Stimulated activated CD8-positive, alpha-beta memory T cell treated with anti-CD3 and anti-CD28 coated beads, Interleukin-15, amount 100 ng/mL, for 4 hours (primary cell): ENCODE measurements around the gene RFX5.
"Not testable (repeated sequence)": the region's sequence is repeated elsewhere in the genome, so short reads cannot be mapped to it uniquely, and the experiment has no call there.

ENCODE experiments used
- DNase-seq, 2 donors: peaks; one replicate each; pipeline ENCODE4 v3.0.0-alpha.2; 2020; ENCODE audit warnings: low read depth in 2 of 2

The RFX5 gene

DNA sequence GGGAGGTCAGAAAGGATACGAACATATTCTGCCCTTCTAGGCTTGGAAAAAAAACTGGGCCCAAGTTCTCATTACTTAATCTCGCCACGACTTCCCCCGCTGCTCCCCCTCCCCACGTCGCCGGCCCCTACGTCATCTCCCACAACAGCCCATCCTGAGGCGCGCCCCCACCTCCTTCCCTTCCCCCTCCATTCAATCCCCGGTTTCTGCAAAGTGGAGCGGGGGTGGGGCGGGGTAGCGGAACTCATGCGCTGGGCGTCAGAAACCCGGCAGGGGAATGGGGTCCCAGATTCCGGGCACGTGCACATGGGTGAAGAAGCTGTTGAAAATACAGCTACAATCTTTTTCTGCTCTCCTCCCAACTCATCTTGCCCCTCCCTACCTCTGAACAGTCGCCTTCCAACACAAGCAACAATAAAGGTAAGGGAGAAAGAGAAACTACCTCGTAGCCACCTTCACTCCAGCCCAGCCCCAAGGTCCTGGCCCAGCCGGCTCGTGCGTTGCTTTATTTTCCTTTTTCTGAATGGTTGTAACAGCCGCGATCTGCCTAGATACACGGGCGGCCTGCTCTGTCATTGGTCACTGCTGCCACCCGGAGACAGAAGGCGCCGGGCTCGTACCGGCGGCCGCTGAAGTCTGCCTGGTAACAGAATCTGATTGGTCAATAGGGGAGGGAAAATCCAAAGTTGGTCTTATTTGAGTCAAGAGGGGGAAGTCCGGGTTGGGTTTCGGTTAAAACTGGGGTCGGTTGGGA lies at the start of gene RFX5:
Gene RFX5, minus strand, starts transcription at position 484 of the 754 bp plus-strand sequence. CDS start 932 bp downstream, outside the sequence.
- peak; percentile 85 to 90 for DNase-seq

DNA sequence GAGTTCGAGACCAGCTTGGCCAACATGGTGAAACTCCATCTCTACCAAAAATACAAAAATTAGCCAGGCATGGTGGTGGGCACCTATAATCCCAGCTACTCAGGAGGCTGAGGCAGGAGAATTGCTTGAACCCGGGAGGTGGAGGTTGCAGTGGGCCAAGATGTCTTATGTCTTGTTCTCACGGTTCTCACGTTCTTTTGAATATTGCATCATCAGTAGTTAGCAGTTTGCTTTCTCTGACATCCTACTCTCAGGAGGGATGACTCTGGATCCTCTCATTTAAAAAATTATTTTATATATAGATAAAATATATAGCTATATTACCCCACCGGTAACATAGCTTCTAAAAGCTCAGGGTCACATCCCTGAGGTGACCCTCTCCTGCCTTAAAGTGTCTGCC lies 49.2 kb upstream of the RFX5 start:
- not testable (repeated sequence) for DNase-seq

DNA sequence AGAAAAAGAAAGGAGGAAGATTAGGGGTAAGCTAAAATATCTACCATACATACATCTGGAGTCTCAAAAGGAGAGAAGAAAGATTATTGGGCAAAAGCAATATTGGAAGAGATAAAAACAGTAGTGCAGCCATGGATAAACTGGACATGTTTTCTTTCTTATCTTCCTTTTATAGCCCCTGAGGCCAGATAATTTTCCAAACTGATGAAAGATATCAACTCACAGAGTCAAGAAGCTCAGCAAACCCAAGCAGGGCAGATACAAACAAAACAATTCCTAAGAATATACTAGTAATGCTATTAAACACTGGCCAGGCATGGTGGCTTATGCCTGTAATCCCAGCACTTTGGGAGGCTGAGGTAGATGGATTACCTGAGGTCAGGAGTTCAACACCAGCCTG lies 46.5 kb upstream of the RFX5 start:
- no peak for DNase-seq

DNA sequence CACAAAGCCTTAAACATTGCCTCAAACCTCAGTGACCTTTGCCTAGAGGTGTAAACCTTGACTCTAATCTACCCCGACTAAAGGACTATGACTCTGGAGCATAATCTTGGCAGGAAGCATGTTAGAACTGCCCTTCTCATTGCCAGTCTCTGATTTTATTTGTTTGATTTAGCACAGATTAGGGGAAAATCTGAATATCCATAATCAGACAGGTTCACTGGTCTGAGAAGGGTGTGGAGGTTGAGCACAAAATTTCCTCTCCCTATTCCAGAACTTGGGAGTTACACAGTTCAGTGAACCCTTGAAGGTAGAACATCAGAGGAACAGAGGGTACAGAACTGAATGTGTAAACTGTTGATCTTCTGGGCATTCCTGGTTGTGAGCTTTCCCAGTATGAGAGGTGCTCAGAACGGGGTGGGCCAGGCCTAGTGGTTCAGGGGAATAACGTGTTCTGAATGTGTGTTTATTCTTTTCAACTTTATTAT lies 44.1 kb upstream of the RFX5 start:
- no peak for DNase-seq

DNA sequence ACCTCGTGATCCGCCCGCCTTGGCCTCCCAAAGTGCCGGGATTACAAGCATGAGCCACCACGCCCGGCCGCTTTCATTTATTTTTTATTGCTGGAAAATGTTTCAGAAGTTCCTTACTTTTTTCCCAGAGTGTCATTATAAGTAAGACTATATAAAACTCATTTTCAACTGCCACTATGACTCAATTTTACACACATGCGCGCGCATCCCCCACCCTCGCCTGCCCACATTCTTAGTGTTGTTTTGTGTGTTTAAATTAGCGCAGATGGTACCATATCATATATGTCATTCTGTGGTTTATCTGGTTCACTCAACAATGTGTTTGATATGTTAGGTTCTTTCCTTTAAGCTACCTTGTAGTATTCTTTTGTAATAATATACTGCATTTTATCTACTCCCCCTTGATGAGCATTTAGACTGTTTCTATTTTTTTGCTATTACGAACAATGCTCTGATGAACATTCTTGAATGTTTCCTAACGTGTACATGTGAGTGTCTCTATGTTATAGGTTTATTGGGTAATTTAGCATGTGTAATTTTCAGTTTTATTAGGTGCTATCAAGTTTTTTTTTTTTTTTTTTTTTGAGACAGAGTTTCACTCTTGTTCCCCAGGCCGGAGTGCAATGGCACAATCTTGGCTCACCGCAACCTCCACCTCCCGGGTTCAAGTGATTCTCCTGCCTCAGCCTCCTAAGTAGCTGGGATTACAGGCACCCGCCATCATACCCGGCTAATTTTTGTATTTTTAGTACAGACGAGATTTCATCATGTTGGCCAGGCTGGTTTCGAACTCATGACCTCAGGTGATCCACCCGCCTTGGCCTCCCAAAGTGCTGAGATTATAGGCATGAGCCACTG lies 43.4 kb upstream of the RFX5 start:
- not testable (repeated sequence) for DNase-seq

DNA sequence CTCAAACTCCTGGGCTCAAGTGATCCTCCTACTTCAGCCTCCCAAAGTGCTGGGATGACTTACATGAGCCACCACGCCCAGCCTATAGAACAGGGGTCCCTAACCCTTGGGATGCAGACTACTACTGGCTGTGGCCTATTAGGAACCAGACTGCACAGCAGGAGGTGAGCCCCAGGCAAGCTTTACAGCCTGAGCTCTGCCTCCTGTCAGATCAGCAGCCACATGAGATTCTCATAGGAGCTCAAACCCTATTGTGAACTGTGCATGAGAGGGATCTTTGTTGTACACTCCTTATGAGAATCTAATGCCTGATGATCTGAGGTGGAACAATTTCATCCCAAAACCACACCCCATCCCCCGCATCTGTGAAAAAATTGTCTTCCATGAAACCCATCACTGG lies 39.0 kb upstream of the RFX5 start:
- DNase-seq: no peak

DNA sequence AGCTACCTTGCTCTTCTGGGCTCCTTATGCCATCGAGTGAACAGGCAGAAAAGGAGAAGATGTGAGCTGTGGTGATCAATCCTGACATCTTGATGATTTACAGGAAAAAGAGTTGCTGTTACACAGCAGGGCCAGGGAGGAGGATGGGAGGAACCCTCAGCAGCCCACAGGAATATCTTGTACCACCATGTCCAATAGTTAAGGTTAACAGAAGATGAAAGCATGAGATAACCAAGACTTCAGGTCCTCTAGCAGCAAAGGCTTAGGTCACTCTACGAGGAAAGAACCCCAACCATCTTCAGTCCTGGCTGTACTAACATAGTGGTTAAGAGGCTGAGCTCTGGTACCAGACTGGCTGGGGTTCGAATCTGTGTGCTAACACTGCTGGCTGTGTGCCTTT lies 37.5 kb upstream of the RFX5 start:
- no peak for DNase-seq

DNA sequence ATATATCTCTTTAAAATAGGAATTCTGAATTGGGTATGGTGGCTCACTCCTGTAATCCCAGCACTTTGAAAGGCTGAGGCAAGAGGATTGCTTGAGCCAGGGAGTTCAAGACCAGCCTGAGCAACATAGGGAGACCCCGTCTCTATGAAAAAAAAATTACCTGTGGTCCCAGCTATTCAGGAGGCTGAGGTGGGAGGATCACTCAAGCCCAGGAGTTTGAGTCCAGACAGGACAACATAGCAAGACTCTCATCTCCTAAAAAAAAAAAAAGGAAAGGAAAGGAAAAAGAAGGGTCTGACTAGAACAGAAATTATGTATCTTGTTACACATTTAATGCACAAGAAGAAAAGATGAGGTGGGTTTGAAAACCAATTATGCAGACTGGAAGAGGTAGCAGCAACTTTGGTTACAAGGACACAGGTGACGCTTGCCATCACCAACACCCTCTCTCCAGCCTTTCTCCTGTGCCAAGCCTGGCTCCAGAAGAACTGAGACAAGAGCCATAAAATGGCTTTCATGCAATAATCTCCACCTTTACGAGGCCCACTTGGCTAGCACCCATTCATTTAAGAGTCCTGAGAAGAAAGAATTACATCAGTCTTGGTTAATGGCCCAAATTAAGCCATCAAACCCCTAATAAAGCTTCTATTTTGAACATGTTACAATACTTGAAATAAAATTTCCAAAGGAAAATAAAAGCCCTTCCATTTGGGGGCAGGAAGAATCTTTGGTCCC lies 30.3 kb upstream of the RFX5 start:
- DNase-seq: no peak

DNA sequence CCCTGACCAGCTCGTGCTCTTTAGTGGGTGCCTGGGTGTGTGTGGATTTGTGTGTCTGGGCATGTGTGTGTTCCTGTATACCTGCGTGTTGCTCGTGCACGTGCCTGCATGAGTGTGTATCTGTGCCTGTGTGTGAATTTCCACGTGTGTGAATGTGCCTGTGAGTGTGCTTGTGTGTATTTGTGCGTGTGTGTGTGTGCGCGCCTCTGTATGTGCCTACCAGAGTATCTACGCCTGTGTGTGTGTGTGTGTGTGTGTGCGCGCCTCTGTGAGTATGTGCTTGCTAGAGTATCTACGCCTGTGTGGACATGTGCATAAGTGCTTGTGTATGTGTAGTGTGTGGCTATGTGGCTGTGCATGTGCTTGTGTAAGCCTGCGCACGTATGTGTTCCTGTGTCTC lies 26.1 kb upstream of the RFX5 start:
- DNase-seq: no peak

DNA sequence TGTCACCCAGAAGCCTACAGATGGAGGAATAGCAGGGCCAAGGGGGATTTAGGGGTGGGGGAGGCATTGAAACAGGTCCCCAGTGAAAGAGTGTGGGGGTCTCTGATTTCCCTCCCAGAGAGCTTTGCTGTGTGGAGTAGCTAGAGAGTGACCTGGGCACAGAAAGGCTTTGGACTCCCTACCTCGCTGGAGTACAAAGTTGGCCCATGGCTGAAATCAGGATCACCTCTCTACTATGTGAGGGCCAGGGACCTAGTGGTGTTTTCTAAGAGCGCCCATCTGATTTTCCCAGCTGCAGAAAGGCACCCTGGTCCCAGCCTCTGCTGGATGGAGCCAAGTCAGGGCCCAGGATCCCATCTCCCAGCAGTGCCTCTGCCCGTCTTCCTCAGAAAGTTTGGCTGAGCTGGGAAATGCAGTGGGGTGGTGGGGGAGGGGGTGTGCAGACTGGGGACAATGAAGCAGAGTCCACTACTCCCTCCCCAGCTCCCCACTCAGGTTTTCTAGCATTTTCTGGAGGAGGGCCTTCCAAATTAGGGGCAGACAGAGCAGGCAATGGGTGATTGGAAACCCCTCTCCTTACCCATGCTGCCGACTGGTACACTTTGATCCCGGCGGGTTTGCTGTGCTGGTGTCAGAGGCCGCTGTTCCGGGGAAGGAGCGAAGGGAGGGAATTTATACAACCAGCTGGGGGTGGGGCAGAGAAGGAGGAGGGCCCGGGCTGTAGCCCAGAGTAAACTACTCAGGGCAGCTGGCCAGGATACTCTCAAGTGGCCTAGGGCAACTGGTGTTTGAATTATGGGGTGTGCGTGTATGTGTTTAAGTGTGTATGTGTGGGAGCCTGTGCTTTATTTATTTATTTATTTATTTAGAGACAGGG lies 25.2 kb upstream of the RFX5 start, which contains the start of gene SELENBP1:
Gene SELENBP1, minus strand, starts transcription at position 648 of the 877 bp plus-strand sequence. Its CDS starts 64 bp downstream, at position 584.
- DNase-seq: no peak

DNA sequence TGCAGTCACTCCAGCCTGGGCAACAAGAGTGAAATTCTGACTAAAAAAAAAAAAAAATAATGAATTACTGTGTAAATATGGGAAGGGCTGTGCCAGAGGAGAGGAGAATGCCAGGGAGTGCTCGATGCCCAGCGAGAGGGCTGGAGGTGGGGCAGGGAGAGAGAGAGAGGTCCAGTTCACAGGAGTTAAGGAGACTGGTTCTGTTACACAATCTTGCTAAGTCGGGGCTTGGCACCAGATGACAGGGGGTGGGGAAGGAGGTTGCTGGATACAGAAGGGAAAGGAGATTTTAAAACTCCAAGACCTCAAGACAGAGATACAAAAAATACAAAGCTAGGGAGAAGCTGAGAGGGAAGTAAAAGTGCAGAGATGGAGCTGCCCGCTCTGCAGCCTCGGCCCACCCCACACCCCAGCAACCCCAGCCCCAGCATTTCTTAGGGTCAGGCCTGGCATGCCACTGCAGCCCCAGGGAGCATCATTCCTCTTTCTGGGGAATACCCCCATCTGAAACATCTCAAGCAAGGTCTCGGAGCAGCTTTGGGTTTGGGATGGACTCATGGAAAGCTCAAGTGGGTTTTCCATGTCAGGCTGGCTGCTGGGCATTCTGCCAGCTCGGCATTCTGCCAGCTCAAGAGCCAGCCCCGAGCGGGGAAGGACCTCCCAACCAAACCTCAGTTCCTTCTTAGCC lies 24.5 kb upstream of the RFX5 start:
- DNase-seq: no peak

DNA sequence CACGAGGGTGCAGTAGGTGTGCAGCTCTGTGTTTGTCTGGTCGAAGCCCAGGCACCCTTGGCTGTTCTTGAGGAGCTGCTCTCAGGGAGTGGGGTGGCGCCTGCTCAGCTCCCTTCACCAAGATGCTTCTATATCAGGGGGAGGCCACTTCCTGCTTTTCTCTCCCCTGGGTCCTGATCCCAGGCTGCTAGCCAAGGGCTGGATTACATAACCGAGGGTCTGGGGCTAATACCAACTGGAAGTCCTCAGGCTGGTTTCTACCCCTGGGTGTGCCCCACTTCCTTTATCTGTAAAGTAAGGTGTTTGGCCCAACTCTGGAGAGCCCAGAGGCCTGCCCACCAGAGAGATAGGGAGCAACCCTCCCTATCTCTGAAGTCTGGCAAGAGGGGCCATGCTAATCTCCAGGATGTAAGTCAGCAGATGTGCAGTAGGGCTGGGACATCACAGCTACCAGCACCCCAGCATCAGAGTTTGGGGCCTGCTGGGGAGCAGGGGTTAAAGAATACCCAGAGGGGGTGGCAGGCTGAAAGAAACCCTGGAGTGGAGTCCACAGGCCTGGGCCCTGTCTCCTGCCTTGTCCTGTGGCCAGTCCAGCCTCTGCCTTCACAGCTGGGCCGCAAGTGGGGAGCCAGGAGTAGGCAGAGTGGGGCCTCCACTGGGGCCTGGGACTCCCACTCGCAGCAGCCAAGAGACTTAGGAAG lies 23.3 kb upstream of the RFX5 start:
- no peak for DNase-seq

DNA sequence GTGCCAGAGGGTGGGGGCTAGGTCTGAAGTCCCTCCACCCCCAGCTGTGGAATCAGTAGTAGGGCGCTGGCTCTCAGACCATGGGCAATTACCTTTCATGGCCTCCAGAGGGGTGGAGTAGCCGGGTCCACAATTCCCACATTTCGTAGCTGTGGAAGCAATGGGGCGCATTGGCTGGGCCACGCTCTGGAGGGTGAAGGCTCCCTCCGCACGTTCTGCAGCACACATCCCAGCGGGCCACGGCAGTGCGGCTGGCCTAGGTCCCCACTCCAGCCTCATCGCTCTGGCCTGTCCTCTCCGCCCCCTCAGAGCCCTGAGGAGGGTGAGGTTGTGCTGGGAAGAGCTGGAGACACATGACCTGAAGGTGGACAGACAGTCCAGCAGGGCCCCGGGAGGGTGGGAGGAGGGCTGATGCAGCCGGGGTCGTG lies 22.6 kb upstream of the RFX5 start:
- no peak for DNase-seq

DNA sequence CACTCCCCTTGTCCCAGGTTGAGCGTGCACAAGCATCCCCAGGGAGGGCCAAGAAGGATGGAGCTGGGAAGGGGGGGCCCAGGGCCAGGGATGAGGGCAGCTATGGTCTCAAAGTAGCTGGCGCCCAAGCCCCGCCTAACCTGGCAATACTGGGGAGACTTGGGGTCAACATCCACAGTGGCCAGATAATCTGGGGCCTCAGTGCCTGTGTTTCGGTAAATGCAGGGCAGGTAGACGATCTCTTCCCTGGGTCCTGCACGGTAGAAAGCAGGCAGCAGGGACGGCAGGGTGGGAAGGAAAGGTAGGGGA lies 22.2 kb upstream of the RFX5 start:
- DNase-seq: no peak

DNA sequence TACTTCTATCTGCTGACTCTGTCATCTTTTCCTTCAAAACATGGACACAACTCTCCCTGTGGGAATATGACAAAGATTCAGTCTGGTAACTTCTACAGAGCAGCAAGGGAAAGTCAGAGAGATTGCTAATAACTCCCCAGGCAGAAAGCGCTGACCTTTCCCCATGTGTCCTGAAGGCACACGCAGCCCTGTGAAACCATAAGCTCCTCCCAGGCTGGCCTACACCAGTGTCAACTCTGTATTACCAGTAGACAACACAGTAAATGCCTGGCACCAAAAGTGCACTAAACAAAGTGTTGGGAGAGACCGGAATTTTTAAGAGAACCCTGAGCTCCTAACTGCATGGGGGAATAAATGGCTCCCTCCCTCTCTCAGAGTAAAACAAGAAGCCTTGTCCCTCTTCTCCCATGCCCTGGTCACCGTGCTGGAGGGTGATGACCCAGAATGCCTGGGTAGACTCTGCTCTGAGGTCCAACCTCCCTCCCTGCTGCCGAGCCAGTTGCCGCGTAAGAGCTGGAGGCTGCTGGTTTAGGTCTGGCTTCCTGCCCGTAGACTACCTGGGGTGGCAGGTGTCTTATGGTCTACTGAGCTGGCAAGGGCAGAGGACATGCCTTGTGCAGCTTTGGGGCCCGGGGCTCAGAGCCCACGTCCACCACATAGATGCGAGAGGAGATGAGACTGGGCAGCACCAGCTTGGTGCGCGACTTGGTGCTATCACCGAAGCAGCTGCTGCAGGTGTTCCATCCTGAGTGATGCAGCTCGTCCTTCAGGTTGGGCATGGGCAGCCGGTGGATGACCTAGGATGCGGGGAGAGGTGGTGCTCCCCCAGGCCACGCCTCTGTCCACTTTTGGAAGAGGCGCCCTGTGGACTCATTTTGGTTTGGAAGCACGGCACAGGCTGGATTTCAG lies 21.6 kb upstream of the RFX5 start:
- DNase-seq: no peak

DNA sequence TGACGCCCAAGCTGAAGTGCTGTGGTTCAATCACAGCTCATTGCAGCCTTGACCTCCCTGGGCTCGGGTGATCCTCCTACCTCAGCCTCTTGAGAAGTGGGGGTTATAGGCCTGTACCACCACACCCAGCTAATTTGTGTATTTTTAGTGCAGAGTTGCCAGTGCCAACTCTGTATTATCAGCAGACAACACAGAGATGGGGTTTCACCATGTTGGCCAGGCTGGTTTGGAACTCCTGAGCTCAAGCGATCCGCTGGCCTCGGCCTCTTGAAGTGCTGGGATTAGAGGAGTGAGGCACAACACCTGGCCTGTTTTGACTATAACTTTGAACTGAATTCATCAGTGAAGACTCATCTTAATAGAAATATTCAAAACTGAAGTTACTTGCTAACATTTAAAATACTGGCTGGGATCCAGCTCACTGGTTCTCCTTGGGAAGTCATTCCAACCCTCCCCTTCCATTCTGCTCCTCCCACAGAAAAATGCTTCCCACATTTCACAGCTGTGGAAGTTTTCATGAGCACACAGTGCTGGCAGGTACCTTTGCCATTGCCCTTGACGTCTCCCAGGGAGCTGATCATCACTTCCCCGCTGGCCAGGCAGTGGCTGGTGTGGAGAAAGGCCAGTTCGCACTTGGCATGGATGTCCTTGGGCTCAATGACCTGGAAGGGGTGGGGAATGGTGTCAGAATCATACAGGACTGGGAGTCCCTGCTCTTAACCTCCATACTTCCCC lies 20.8 kb upstream of the RFX5 start:
- no peak for DNase-seq

DNA sequence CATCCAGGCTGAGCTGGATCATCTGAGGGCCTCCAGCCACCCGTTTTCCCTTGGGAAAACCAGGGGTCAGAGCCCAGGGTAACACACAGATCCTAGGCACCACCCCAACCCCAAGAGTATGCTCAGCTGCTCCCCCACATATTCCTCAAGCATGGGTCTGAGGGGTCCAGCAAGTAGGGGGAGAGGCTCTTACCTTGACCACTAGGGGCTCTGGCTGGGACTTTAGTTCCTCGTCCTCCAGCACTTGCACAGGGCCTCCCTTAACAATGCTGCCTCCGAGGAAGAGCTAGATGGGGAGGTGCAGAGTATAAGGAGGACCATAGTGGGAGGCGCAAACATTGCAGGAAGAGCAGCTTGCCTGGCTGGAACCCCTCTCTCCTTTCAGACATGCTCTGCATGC lies 17.9 kb upstream of the RFX5 start:
- no peak for DNase-seq
